ENCODE measurements around the gene PCDH20.

DNA sequence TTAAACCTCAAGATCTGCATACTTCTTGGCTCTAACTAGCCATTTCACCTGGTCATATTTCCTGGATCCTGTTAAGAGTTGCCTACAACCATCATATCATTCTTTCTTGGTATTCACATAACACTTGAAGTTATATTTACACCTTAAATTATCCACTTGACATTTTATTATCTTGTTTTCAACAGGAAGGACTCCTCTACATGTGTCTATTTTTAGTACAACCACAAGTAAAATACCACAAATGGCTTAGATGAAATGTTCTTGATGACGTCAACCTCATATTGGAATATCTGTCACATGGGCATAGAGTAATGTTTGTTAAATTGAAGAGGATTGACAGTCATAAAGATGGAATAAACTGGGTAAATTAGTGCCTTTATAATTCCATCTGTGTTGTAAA lies 9.4 kb downstream of the PCDH20 start:
- TF ChIP-seq, protein P1, sequence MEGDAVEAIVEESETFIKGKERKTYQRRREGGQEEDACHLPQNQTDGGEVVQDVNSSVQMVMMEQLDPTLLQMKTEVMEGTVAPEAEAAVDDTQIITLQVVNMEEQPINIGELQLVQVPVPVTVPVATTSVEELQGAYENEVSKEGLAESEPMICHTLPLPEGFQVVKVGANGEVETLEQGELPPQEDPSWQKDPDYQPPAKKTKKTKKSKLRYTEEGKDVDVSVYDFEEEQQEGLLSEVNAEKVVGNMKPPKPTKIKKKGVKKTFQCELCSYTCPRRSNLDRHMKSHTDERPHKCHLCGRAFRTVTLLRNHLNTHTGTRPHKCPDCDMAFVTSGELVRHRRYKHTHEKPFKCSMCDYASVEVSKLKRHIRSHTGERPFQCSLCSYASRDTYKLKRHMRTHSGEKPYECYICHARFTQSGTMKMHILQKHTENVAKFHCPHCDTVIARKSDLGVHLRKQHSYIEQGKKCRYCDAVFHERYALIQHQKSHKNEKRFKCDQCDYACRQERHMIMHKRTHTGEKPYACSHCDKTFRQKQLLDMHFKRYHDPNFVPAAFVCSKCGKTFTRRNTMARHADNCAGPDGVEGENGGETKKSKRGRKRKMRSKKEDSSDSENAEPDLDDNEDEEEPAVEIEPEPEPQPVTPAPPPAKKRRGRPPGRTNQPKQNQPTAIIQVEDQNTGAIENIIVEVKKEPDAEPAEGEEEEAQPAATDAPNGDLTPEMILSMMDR (IDR thresholded peaks at IDR 0.05; ENCODE audit: insufficient read depth, low read depth, low read length): no peak
- TF ChIP-seq EZH2 (IDR thresholded peaks at IDR 0.05; ENCODE audit: insufficient read depth, low read length): no peak
